ENCODE data around the gene APC2. TPM values are rescaled to one million over a fixed set of nuclear protein-coding genes. Genes with fewer than 3 reads are reported as not detected.

APC2 gene
- total and polyA plus RNA-seq, 7 donors, result 0.01 to 0.06 (median 0.04) TPM; not detected in 1

- no peak for ATAC-seq
- H3K36me3 ChIP-seq (ENCODE audit: insufficient read depth in 1 of 2, low read depth in 1 of 2), result no peaks in the 10 kb centered on the region
- TF ChIP-seq, protein P1, sequence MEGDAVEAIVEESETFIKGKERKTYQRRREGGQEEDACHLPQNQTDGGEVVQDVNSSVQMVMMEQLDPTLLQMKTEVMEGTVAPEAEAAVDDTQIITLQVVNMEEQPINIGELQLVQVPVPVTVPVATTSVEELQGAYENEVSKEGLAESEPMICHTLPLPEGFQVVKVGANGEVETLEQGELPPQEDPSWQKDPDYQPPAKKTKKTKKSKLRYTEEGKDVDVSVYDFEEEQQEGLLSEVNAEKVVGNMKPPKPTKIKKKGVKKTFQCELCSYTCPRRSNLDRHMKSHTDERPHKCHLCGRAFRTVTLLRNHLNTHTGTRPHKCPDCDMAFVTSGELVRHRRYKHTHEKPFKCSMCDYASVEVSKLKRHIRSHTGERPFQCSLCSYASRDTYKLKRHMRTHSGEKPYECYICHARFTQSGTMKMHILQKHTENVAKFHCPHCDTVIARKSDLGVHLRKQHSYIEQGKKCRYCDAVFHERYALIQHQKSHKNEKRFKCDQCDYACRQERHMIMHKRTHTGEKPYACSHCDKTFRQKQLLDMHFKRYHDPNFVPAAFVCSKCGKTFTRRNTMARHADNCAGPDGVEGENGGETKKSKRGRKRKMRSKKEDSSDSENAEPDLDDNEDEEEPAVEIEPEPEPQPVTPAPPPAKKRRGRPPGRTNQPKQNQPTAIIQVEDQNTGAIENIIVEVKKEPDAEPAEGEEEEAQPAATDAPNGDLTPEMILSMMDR (IDR thresholded peaks at IDR 0.05), result no peak
- H3K27ac ChIP-seq, result no peak overlapping the region
- H3K27me3 ChIP-seq (ENCODE audit: insufficient read depth in 3 of 3, low read length in 2 of 3), result peaks cover 0 to 44% (median 14%) of the 10 kb centered on the region in 3 donors
- DNase-seq, result no peak
- intact Hi-C loops (cut with DNase I), result loop anchor here in 1 of 2 donors (10.0 kb wide), 1 partner anchor 238 kb away; the partner anchor contains the start of gene EFNA2
- no peaks in the 10 kb centered on the region for H3K4me1 ChIP-seq
- no peak overlapping the region for H3K4me3 ChIP-seq
- H3K9me3 ChIP-seq, result no peaks in the 10 kb centered on the region
- 69 to 73% (median 72%) methylated on average over 18 of the region's 18 CpGs for WGBS, 3 donors
These were observed 72.9 kb downstream of the APC2 start for GRCh38 chr19:1522838-1523237.

Other genes with a start within 250 kb of the APC2 start
- 10 to 100 TPM; 83.5 to 95.0 (median 88.3) TPM for gene STK11, start 244.3 kb upstream of the APC2 start, total RNA-seq
- 100 to 1,000 TPM in 1 of 3 donors, 10 to 100 TPM in 2; 64.9 to 133 (median 83.4) TPM for gene STK11, start 244.3 kb upstream of the APC2 start, polyA plus RNA-seq
- gene CBARP, start 212.1 kb upstream of the APC2 start, total RNA-seq, result 1 to 10 TPM in 2 of 4 donors, under 1 TPM in 2; 0.41 to 4.0 (median 1.5) TPM
- gene CBARP, start 212.1 kb upstream of the APC2 start, polyA plus RNA-seq, result 10 to 100 TPM in 1 of 3 donors, under 1 TPM in 2; 0.75 to 19.0 (median 0.88) TPM
- 100 to 1,000 TPM; 362 to 759 (median 472) TPM for gene ATP5F1D, start 208.4 kb upstream of the APC2 start, total RNA-seq
- gene ATP5F1D, start 208.4 kb upstream of the APC2 start, polyA plus RNA-seq, result 100 to 1,000 TPM; 310 to 858 (median 690) TPM
- 100 to 1,000 TPM in 3 of 4 donors, 10 to 100 TPM in 1; 84.7 to 331 (median 217) TPM for gene MIDN, start 201.5 kb upstream of the APC2 start, total RNA-seq
- gene MIDN, start 201.5 kb upstream of the APC2 start, polyA plus RNA-seq, result 100 to 1,000 TPM in 1 of 3 donors, 10 to 100 TPM in 2; 29.2 to 147 (median 36.4) TPM
- 100 to 1,000 TPM; 137 to 591 (median 245) TPM for gene CIRBP, start 180.8 kb upstream of the APC2 start, total RNA-seq
- gene CIRBP, start 180.8 kb upstream of the APC2 start, polyA plus RNA-seq, result 100 to 1,000 TPM; 249 to 321 (median 317) TPM
- gene FAM174C, start 174.6 kb upstream of the APC2 start, total RNA-seq, result 10 to 100 TPM in 3 of 4 donors, 1 to 10 TPM in 1; 9.0 to 18.1 (median 14.0) TPM
- 10 to 100 TPM; 21.8 to 88.8 (median 47.6) TPM for gene FAM174C, start 174.6 kb upstream of the APC2 start, polyA plus RNA-seq
- not detected for gene EFNA2, start 164.2 kb upstream of the APC2 start, total RNA-seq
- gene EFNA2, start 164.2 kb upstream of the APC2 start, polyA plus RNA-seq, result not detected
- gene NDUFS7, start 66.2 kb upstream of the APC2 start, total RNA-seq, result 100 to 1,000 TPM; 230 to 338 (median 308) TPM
- gene NDUFS7, start 66.2 kb upstream of the APC2 start, polyA plus RNA-seq, result 100 to 1,000 TPM; 177 to 423 (median 294) TPM
- gene GAMT, start 48.6 kb upstream of the APC2 start, total RNA-seq, result 100 to 1,000 TPM; 227 to 339 (median 232) TPM
- 100 to 1,000 TPM; 162 to 464 (median 351) TPM for gene GAMT, start 48.6 kb upstream of the APC2 start, polyA plus RNA-seq
- 100 to 1,000 TPM in 1 of 4 donors, 10 to 100 TPM in 3; 59.9 to 122 (median 86.9) TPM for gene DAZAP1, start 42.5 kb upstream of the APC2 start, total RNA-seq
- gene DAZAP1, start 42.5 kb upstream of the APC2 start, polyA plus RNA-seq, result 100 to 1,000 TPM in 1 of 3 donors, 10 to 100 TPM in 2; 68.9 to 103 (median 94.1) TPM
- 100 to 1,000 TPM; 697 to 992 (median 943) TPM for gene RPS15, start 11.7 kb upstream of the APC2 start, total RNA-seq
- 1,000 to 10,000 TPM; 2,739 to 4,077 (median 3,158) TPM for gene RPS15, start 11.7 kb upstream of the APC2 start, polyA plus RNA-seq
- gene C19orf25, start 29.1 kb downstream of the APC2 start, total RNA-seq, result 10 to 100 TPM in 3 of 4 donors, 1 to 10 TPM in 1; 8.1 to 20.1 (median 14.7) TPM
- gene C19orf25, start 29.1 kb downstream of the APC2 start, polyA plus RNA-seq, result 10 to 100 TPM; 19.9 to 45.0 (median 30.4) TPM
- gene PCSK4, start 40.2 kb downstream of the APC2 start, total RNA-seq, result 1 to 10 TPM in 1 of 4 donors, under 1 TPM in 3; 0.57 to 1.5 (median 0.93) TPM
- 1 to 10 TPM in 1 of 3 donors, under 1 TPM in 2; 0.74 to 1.3 (median 0.84) TPM for gene PCSK4, start 40.2 kb downstream of the APC2 start, polyA plus RNA-seq
- 1 to 10 TPM in 3 of 4 donors, under 1 TPM in 1; 0.23 to 2.0 (median 1.4) TPM for gene REEP6, start 41.1 kb downstream of the APC2 start, total RNA-seq
- 1 to 10 TPM in 1 of 3 donors, under 1 TPM in 2; 0.55 to 1.5 (median 0.78) TPM for gene REEP6, start 41.1 kb downstream of the APC2 start, polyA plus RNA-seq
- gene ADAMTSL5, start 62.9 kb downstream of the APC2 start, total RNA-seq, result 10 to 100 TPM in 3 of 4 donors, 1 to 10 TPM in 1; 8.1 to 20.1 (median 14.1) TPM
- gene ADAMTSL5, start 62.9 kb downstream of the APC2 start, polyA plus RNA-seq, result 10 to 100 TPM in 1 of 3 donors, 1 to 10 TPM in 2; 3.9 to 12.6 (median 9.7) TPM
- gene PLK5, start 74.0 kb downstream of the APC2 start, total RNA-seq, result not detected
- gene PLK5, start 74.0 kb downstream of the APC2 start, polyA plus RNA-seq, result under 1 TPM in 2 of 3 donors, not detected in 1; 0.03 to 0.35 TPM
- 1 to 10 TPM; 2.4 to 3.7 (median 3.0) TPM for gene MEX3D, start 118.2 kb downstream of the APC2 start, total RNA-seq
- gene MEX3D, start 118.2 kb downstream of the APC2 start, polyA plus RNA-seq, result 1 to 10 TPM in 1 of 3 donors, under 1 TPM in 2; 0.70 to 2.5 (median 0.87) TPM
- 10 to 100 TPM; 44.1 to 83.6 (median 62.8) TPM for gene MBD3, start 142.7 kb downstream of the APC2 start, total RNA-seq
- gene MBD3, start 142.7 kb downstream of the APC2 start, polyA plus RNA-seq, result 100 to 1,000 TPM in 2 of 3 donors, 10 to 100 TPM in 1; 83.6 to 137 (median 119) TPM
- gene UQCR11, start 155.3 kb downstream of the APC2 start, total RNA-seq, result 100 to 1,000 TPM; 408 to 534 (median 501) TPM
- gene UQCR11, start 155.3 kb downstream of the APC2 start, polyA plus RNA-seq, result 100 to 1,000 TPM; 320 to 337 (median 334) TPM
- 10 to 100 TPM; 20.1 to 26.7 (median 23.0) TPM for gene TCF3, start 202.5 kb downstream of the APC2 start, total RNA-seq
- 10 to 100 TPM; 24.6 to 33.8 (median 31.2) TPM for gene TCF3, start 202.5 kb downstream of the APC2 start, polyA plus RNA-seq